Keratinocyte (primary cell): Measurements from ENCODE around the gene PKNOX2. TPM values are rescaled to one million over a fixed set of nuclear protein-coding genes. Genes with fewer than 3 reads are reported as not detected.

ENCODE experiments used
- DNase-seq: peaks from one replicate; pipeline ENCODE4 v3.0.0-alpha.2; 2011; ENCODE audit warnings: low read depth, missing footprints, low spot score
- FAIRE-seq: peaks from 2 replicates; lab custom pipeline; 2011; peaks lifted over from hg19 to GRCh38; lab: Jason Lieb, UNC
- H2AFZ ChIP-seq: 2 replicates; pipeline ENCODE4 v1.6.0; 2012; ENCODE audit warnings: low read length, control low read depth, inconsistent platforms; ENCODE audit not compliant: control insufficient read depth
- H3K27ac ChIP-seq: 2 replicates; pipeline ENCODE4 v1.5.1; 2011; ENCODE audit warnings: low read length; ENCODE audit not compliant: control insufficient read depth, insufficient read depth
- H3K27me3 ChIP-seq: 3 replicates; pipeline ENCODE4 v1.6.0; 2011; ENCODE audit warnings: low read length; ENCODE audit not compliant: control insufficient read depth, insufficient read depth; ENCODE audit errors: extremely low read depth
- H3K36me3 ChIP-seq, 2 experiments: 2 replicates in 1 of 2; 3 replicates in 1 of 2; pipeline ENCODE4 v1.5.1; 2011; ENCODE audit warnings: low read length in 2 of 2, mild to moderate bottlenecking in 1 of 2; ENCODE audit not compliant: control insufficient read depth in 2 of 2, insufficient read depth in 2 of 2; ENCODE audit errors: extremely low read depth in 1 of 2
- H3K4me1 ChIP-seq: 3 replicates; pipeline ENCODE4 v1.5.1; 2011; ENCODE audit warnings: low read length; ENCODE audit not compliant: control insufficient read depth, insufficient read depth; ENCODE audit errors: extremely low read depth
- H3K4me2 ChIP-seq: 3 replicates; pipeline ENCODE4 v1.6.0; 2011; ENCODE audit warnings: low read depth, low read length; ENCODE audit not compliant: control insufficient read depth, insufficient read depth; ENCODE audit errors: extremely low read depth
- H3K4me3 ChIP-seq, 3 experiments: fragments of 200-600 bp in 1 of 3; sonication (generic) in 1 of 3; 2 replicates in 2 of 3; 3 replicates in 1 of 3; pipeline ENCODE4 v1.5.1; 2011 to 2016; ENCODE audit warnings: low read length in 3 of 3, mild to moderate bottlenecking in 3 of 3, control low read depth in 2 of 3, inconsistent platforms in 1 of 3, low read depth in 1 of 3, mixed read lengths in 1 of 3, mixed run types in 1 of 3, moderate library complexity in 1 of 3; ENCODE audit not compliant: control insufficient read depth in 2 of 3, insufficient read depth in 2 of 3; ENCODE audit errors: extremely low read depth in 1 of 3
- H3K79me2 ChIP-seq: 2 replicates; pipeline ENCODE4 v1.6.0; 2012; ENCODE audit warnings: low read length; ENCODE audit not compliant: control insufficient read depth, insufficient read depth
- H3K9ac ChIP-seq: 3 replicates; pipeline ENCODE4 v1.6.0; 2011; ENCODE audit warnings: low read length; ENCODE audit not compliant: control insufficient read depth, insufficient read depth; ENCODE audit errors: extremely low read depth
- H3K9me1 ChIP-seq: 3 replicates; pipeline ENCODE4 v1.6.0; 2011; ENCODE audit warnings: low read length; ENCODE audit not compliant: control insufficient read depth, insufficient read depth; ENCODE audit errors: extremely low read depth
- H3K9me3 ChIP-seq: 2 replicates; pipeline ENCODE4 v1.5.1; 2012; ENCODE audit warnings: low read depth, low read length; ENCODE audit not compliant: control insufficient read depth
- H4K20me1 ChIP-seq: 3 replicates; pipeline ENCODE4 v1.6.0; 2011; ENCODE audit warnings: low read length; ENCODE audit not compliant: control insufficient read depth, insufficient read depth; ENCODE audit errors: extremely low read depth
- CTCF ChIP-seq, 3 experiments: IDR thresholded peaks in 1 of 3; conservative IDR thresholded peaks in 1 of 3; optimal IDR thresholded peaks in 1 of 3; 2 replicates in 2 of 3; 3 replicates in 1 of 3; pipeline versions ENCODE3 to v1.5.1; 2011; ENCODE audit warnings: low read length in 3 of 3, mild to moderate bottlenecking in 3 of 3, moderate library complexity in 2 of 3, control low read depth in 1 of 3, inconsistent platforms in 1 of 3; ENCODE audit not compliant: insufficient read depth in 2 of 3; ENCODE audit errors: extremely low read depth in 1 of 3
- EZH2 ChIP-seq: IDR thresholded peaks from one replicate; pipeline ENCODE4 v1.6.1; 2012; ENCODE audit warnings: inconsistent platforms, mild to moderate bottlenecking, low read length, moderate library complexity
- dilution Hi-C: fragments of 300-500 bp; cut with MboI; formaldehyde crosslinking; loops from one replicate; pipeline ENCODE4 v1.7.0; 2020; ENCODE audit warnings: low sequenced_read_pairs; ENCODE audit not compliant: extremely low pct_ligation_motif_present
- polyA plus RNA-seq, 5 experiments: library from polyadenylated mRNA; depleted of rRNA in 3 of 5; stranded (reverse) in 3 of 5; stranded (forward) in 1 of 5; unstranded in 1 of 5; fragments of >200 nt; gene quantifications; 1 replicate in 1 of 5; 2 replicates in 3 of 5; 3 replicates in 1 of 5; pipeline versions ENCODE4 v1.2.1 to v1.2.3, GENCODE V29; 2011 to 2012; ENCODE audit warnings: missing spikeins in 2 of 5, low read depth in 1 of 5, low replicate concordance in 1 of 5

The PKNOX2 gene
- polyA plus RNA-seq, 1 donor (not counting 4 experiments of a cell fraction or from before 2014, with no cell fraction given) = 0.05 TPM

GRCh38 chr11:125348141-125348651 lies 183.6 kb downstream of the PKNOX2 start:
- no peak overlapping the region for H3K4me2 ChIP-seq
- peaks cover 11% of the 10 kb centered on the region for H3K27me3 ChIP-seq
- H3K4me1 ChIP-seq = no peaks in the 10 kb centered on the region
- TF ChIP-seq EZH2 = no peak
- TF ChIP-seq CTCF (optimal IDR thresholded peaks at IDR 0.05 in 1 of 3, IDR thresholded peaks at IDR 0.05 in 1 of 3, conservative IDR thresholded peaks at IDR 0.05 in 1 of 3; ENCODE audit: extremely low read depth in 1 of 3, insufficient read depth in 2 of 3, low read length in 3 of 3) = no peak
- H3K4me3 ChIP-seq = no peak overlapping the region
- no peaks in the 10 kb centered on the region for H4K20me1 ChIP-seq
- no peaks in the 10 kb centered on the region for H3K79me2 ChIP-seq
- no peaks in the 10 kb centered on the region for H3K9me3 ChIP-seq
- H3K9me1 ChIP-seq = no peaks in the 10 kb centered on the region
- no peaks in the 10 kb centered on the region for H3K36me3 ChIP-seq
- no peak overlapping the region for H3K9ac ChIP-seq
- H2AFZ ChIP-seq = no peak overlapping the region
- no peak overlapping the region for H3K27ac ChIP-seq
- FAIRE-seq = no peak
- no peak for DNase-seq
- dilution Hi-C loops = no loop called here

- no peaks in the 10 kb centered on the region for H3K79me2 ChIP-seq
- no peaks in the 10 kb centered on the region for H3K9me1 ChIP-seq
- DNase-seq = no peak
- H3K4me3 ChIP-seq = no peak overlapping the region
- H3K27me3 ChIP-seq = peaks cover 11% of the 10 kb centered on the region
- H3K4me1 ChIP-seq = no peaks in the 10 kb centered on the region
- H3K9ac ChIP-seq = no peak overlapping the region
- H4K20me1 ChIP-seq = no peaks in the 10 kb centered on the region
- no peaks in the 10 kb centered on the region for H3K9me3 ChIP-seq
- dilution Hi-C loops = no loop called here
- H3K36me3 ChIP-seq = no peaks in the 10 kb centered on the region
- H2AFZ ChIP-seq = no peak overlapping the region
- no peak overlapping the region for H3K27ac ChIP-seq
- TF ChIP-seq EZH2 = no peak
- peak; percentile 82 to 92 (median 86) for TF ChIP-seq CTCF (optimal IDR thresholded peaks at IDR 0.05 in 1 of 3, IDR thresholded peaks at IDR 0.05 in 1 of 3, conservative IDR thresholded peaks at IDR 0.05 in 1 of 3; ENCODE audit: extremely low read depth in 1 of 3, insufficient read depth in 2 of 3, low read length in 3 of 3)
- no peak for FAIRE-seq
- no peak overlapping the region for H3K4me2 ChIP-seq
Measured at GRCh38 chr11:125348674-125349309, 184.2 kb downstream of the PKNOX2 start.
